ENCODE results near the gene ASPSCR1. TPM values are rescaled to one million over a fixed set of nuclear protein-coding genes. Genes with fewer than 3 reads are reported as not detected.
A peak's percentile ranks its signal among the peaks of the same experiment; 100 is the strongest.

ASPSCR1 gene
- total and polyA plus RNA-seq, 10 of the 15 experiments (the other 5 are each of a cell fraction or from before 2014, with no cell fraction given) = 1.5 to 48.4 (median 25.4) TPM

GRCh38 chr17:81928544-81929252 lies 48.7 kb upstream of the ASPSCR1 start:
- H3K27me3 ChIP-seq (replicated peaks in 1 of 2; ENCODE audit: control insufficient read depth in 2 of 2, insufficient read depth in 2 of 2, low read length in 1 of 2) = no peaks in the 10 kb centered on the region
- no peaks in the 10 kb centered on the region for H3K9me3 ChIP-seq (replicated peaks; ENCODE audit: control insufficient read depth, insufficient read depth, low read length)
- CTCF ChIA-PET = interaction anchor here (1.1 to 1.9 kb wide), 4 partner anchors 7 to 92 kb away, joined by 4 to 8 read pairs (median 6); no protein-coding TSS in a partner anchor
- RAD21 ChIA-PET (ENCODE audit: unreplicated experiment) = no interaction called here
- H3K27ac ChIP-seq (ENCODE audit: control insufficient read depth, insufficient read depth) = no peak overlapping the region
- peak overlapping the region; percentile 89 for H2AFZ ChIP-seq (ENCODE audit: control insufficient read depth, low read depth, low read length)
- in situ Hi-C loops (cut with MboI) = no loop called here
- no peaks in the 10 kb centered on the region; the same call in 1 of the 2 replicates for H4K20me1 ChIP-seq (ENCODE audit: control insufficient read depth, insufficient read depth)
- intact Hi-C loops (cut with micrococcal nuclease; ENCODE audit: unreplicated experiment) = loop anchor here (5.0 kb wide), 2 partner anchors 39 to 56 kb away; partner anchors contain the start of gene ARHGDIA
- BruUV-seq (replicated peaks) = no TSS peak
- H3K4me1 ChIP-seq (ENCODE audit: control insufficient read depth, insufficient read depth, low read length) = peaks cover 24% of the 10 kb centered on the region
- POLR2A ChIA-PET = interaction anchor here (0.8 to 1.2 kb wide), 3 partner anchors 12 to 68 kb away, joined by 3 to 8 read pairs (median 4); partner anchors contain the start of gene P4HB
- DNase-seq (ENCODE audit: low read depth, low spot score) = no peak
- no peak for FAIRE-seq
- ATAC-seq = peak; percentile 3
- SMC1A ChIA-PET (ENCODE audit: uncharacterized antibody, unreplicated experiment) = interaction anchor here (1.0 kb wide), 2 partner anchors 16 to 93 kb away, joined by 3 read pairs; no protein-coding TSS in a partner anchor
- H3K79me2 ChIP-seq (ENCODE audit: control insufficient read depth, insufficient read depth, low read length) = peaks cover 32% of the 10 kb centered on the region
- H3K4me2 ChIP-seq (ENCODE audit: control insufficient read depth, insufficient read depth) = peak overlapping the region; percentile 87
- peak overlapping the region; percentile 73 for H3K4me3 ChIP-seq
- H3K9ac ChIP-seq (ENCODE audit: control insufficient read depth, insufficient read depth, low read length) = peak overlapping the region; percentile 68
- no peaks in the 10 kb centered on the region for H3K36me3 ChIP-seq (ENCODE audit: control insufficient read depth in 2 of 2, insufficient read depth in 2 of 2, low read length in 1 of 2)
- TF ChIP-seq ZNF384 (IDR thresholded peaks at IDR 0.05; ENCODE audit: borderline replicate concordance, low read depth, low read length) = no peak
- TF ChIP-seq RUNX3 (IDR thresholded peaks at IDR 0.05; ENCODE audit: low read length) = no peak
- TF ChIP-seq BACH1 (IDR thresholded peaks at IDR 0.05; ENCODE audit: borderline replicate concordance) = no peak
- TF ChIP-seq SMAD5 (IDR thresholded peaks at IDR 0.05; ENCODE audit: low read depth) = no peak
- no peak for TF ChIP-seq SUPT20H (IDR thresholded peaks at IDR 0.05; ENCODE audit: borderline replicate concordance, control insufficient read depth, low read depth, low read length)
- TF ChIP-seq KLF5 (IDR thresholded peaks at IDR 0.05; ENCODE audit: partially characterized antibody) = no peak
- TF ChIP-seq RFX5 (IDR thresholded peaks at IDR 0.05; ENCODE audit: low read depth, low read length) = no peak
- TF ChIP-seq FOS (IDR thresholded peaks at IDR 0.05; ENCODE audit: borderline replicate concordance, extremely low read depth, insufficient read length) = no peak
- no peak for TF ChIP-seq NR2C2 (IDR thresholded peaks at IDR 0.05; ENCODE audit: borderline replicate concordance, control insufficient read depth, insufficient read length, low read depth)
- no peak for TF ChIP-seq TARDBP (IDR thresholded peaks at IDR 0.05; ENCODE audit: borderline replicate concordance)
- TF ChIP-seq NFXL1 (IDR thresholded peaks at IDR 0.05; ENCODE audit: borderline replicate concordance) = no peak
- TF ChIP-seq RELA (IDR thresholded peaks at IDR 0.05; ENCODE audit: borderline replicate concordance, partially characterized antibody) = no peak
- TF ChIP-seq FOXK2 (IDR thresholded peaks at IDR 0.05) = no peak
- no peak for TF ChIP-seq REST (IDR thresholded peaks at IDR 0.05; ENCODE audit: low read depth, low read length)
- no peak for TF ChIP-seq CEBPZ (IDR thresholded peaks at IDR 0.05; ENCODE audit: low read depth, low read length)
- no peak for TF ChIP-seq ZBED1 (IDR thresholded peaks at IDR 0.05; ENCODE audit: borderline replicate concordance)
- WGBS (ENCODE audit: insufficient coverage, insufficient replicate concordance, low lambda C conversion rate, missing lambda C conversion rate) = 44% methylated on average over 44 of the region's 44 CpGs
